Measurements from ENCODE around the gene DPP10. TPM values are rescaled to one million over a fixed set of nuclear protein-coding genes. Genes with fewer than 3 reads are reported as not detected.

Gene DPP10
- total and polyA plus RNA-seq, 10 donors = 0.02 TPM; not detected in 9

DNA sequence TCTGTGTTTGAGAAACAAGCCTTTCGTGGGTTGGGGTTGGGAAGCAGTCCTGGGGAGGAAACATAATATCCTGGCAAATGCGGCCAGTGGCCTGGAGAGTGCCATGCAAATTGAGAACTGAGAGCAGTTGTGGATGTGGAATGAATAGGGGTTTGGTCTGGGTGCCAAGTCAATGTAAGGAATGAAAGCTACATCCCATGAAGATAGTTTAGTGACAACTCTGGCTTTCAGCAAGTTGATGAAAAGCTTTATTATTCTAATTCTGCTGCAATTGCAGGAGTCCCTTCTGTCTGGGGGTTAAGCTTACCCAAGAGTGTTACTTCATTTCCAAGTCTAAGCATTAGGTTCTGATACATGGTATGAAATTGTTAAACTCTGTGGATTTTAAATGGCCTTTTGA lies 771.6 kb downstream of the DPP10 start:
- Histone ChIP-seq H3K4me3 (no peak overlapping the region), H3K27me3 (replicated peaks in 1 of 7) (no peaks in the 10 kb centered on the region), H3K36me3 (no peaks in the 10 kb centered on the region), H3K27ac (no peak overlapping the region), H3K9me3 (peaks cover 0 to 7% (median 2%) of the 10 kb centered on the region in 8 donors), H3K4me1 (no peaks in the 10 kb centered on the region)
- TF ChIP-seq POLR2AphosphoS5 (IDR thresholded peaks at IDR 0.05) (no peak), POLR2A (IDR thresholded peaks at IDR 0.05) (no peak)
- TF ChIP-seq, protein P1, sequence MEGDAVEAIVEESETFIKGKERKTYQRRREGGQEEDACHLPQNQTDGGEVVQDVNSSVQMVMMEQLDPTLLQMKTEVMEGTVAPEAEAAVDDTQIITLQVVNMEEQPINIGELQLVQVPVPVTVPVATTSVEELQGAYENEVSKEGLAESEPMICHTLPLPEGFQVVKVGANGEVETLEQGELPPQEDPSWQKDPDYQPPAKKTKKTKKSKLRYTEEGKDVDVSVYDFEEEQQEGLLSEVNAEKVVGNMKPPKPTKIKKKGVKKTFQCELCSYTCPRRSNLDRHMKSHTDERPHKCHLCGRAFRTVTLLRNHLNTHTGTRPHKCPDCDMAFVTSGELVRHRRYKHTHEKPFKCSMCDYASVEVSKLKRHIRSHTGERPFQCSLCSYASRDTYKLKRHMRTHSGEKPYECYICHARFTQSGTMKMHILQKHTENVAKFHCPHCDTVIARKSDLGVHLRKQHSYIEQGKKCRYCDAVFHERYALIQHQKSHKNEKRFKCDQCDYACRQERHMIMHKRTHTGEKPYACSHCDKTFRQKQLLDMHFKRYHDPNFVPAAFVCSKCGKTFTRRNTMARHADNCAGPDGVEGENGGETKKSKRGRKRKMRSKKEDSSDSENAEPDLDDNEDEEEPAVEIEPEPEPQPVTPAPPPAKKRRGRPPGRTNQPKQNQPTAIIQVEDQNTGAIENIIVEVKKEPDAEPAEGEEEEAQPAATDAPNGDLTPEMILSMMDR (IDR thresholded peaks at IDR 0.05 in 8 of 11, conservative IDR thresholded peaks at IDR 0.05 in 3 of 11) = no peak
- 64 to 74% (median 69%) methylated on average over 2 of the region's 2 CpGs for WGBS, 5 donors
- intact Hi-C loops (cut with DNase I; ENCODE audit: low total_unique reads) = no loop called here
- no peak for DNase-seq

DNA sequence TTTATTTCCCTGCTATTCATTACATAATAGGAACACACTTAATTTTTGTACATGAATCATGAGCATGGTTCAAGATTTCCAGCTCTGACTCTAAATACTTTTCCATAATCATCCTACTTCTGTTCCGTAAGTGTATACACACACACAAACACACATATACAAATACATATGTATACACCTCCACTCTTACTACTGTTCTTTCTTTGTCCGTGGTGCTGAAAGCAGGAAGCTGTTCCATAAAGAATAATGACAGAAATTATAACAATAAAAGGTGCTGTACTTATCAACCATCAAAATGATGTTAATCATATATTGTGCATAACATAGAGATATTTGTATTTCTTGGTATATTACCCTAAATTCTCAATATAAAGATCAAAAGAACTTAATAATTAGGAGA lies 776.9 kb downstream of the DPP10 start:
- Histone ChIP-seq H3K27ac (no peak overlapping the region), H3K9me3 (peaks cover 0 to 8% (median 0%) of the 10 kb centered on the region in 8 donors), H3K27me3 (replicated peaks in 1 of 7) (no peaks in the 10 kb centered on the region), H3K36me3 (no peaks in the 10 kb centered on the region), H3K4me1 (no peaks in the 10 kb centered on the region), H3K4me3 (no peak overlapping the region)
- WGBS, 5 donors = 81 to 90% (median 84%) methylated on average over 2 of the region's 2 CpGs
- intact Hi-C loops (cut with DNase I; ENCODE audit: low total_unique reads) = no loop called here
- TF ChIP-seq, protein P1 (IDR thresholded peaks at IDR 0.05 in 8 of 11, conservative IDR thresholded peaks at IDR 0.05 in 3 of 11) = no peak
- no peak for TF ChIP-seq POLR2AphosphoS5 (IDR thresholded peaks at IDR 0.05)
- no peak for TF ChIP-seq POLR2A (IDR thresholded peaks at IDR 0.05)
- no peak for DNase-seq

DNA sequence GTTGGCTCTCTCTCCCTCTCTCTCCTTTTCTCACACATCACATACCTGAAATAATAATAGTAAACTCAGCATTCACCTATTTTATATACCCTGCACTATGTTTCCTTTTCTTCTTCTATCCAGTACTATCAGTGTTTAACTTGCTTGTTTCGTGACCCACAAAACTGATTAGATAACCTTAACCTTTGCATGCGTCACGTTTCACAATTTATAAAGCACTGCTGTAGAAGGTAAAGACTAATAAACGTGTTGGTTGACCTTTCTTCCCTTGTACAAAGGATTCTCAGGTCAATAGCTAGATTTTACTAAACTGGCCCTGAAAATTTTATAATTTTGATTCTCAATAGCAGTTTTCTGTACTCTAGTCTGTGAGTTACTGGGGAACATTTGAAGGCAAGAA lies 791.7 kb downstream of the DPP10 start:
- Histone ChIP-seq H3K36me3 (no peaks in the 10 kb centered on the region), H3K27ac (no peak overlapping the region), H3K9me3 (peaks cover 0 to 1% (median 0%) of the 10 kb centered on the region in 8 donors), H3K4me1 (no peaks in the 10 kb centered on the region), H3K27me3 (replicated peaks in 1 of 7) (no peaks in the 10 kb centered on the region), H3K4me3 (no peak overlapping the region)
- TF ChIP-seq POLR2A (IDR thresholded peaks at IDR 0.05) (no peak), POLR2AphosphoS5 (IDR thresholded peaks at IDR 0.05) (no peak)
- TF ChIP-seq, protein P1 (IDR thresholded peaks at IDR 0.05 in 8 of 11, conservative IDR thresholded peaks at IDR 0.05 in 3 of 11) = no peak
- DNase-seq = no peak
- intact Hi-C loops (cut with DNase I; ENCODE audit: low total_unique reads) = no loop called here
- WGBS, 5 donors = 45 to 68% (median 61%) methylated on average over 4 of the region's 4 CpGs

DNA sequence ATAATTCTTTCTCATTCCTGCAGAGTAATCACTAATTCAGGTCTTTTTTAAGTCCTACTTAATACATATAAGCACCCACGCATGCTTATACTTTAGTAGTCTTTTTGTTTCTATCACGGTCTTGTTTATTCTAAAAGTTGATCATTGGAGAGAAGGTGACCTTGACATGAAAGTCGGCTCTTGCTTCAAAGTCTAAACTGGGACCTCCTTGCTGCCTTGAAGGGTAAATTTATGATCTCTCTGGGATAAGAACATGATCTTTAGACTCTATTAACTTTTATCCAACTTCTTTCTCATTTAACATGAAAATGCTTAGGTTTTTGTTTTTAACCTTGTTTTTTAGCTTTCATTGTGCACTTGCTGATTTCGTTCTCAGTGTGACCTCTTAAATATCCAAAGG lies 792.3 kb downstream of the DPP10 start:
- Histone ChIP-seq H3K36me3 (no peaks in the 10 kb centered on the region), H3K27me3 (replicated peaks in 1 of 7) (no peaks in the 10 kb centered on the region), H3K27ac (no peak overlapping the region), H3K9me3 (peaks cover 0 to 7% (median 1%) of the 10 kb centered on the region in 8 donors), H3K4me3 (no peak overlapping the region), H3K4me1 (no peaks in the 10 kb centered on the region)
- no peak for TF ChIP-seq POLR2A (IDR thresholded peaks at IDR 0.05)
- TF ChIP-seq POLR2AphosphoS5 (IDR thresholded peaks at IDR 0.05) = no peak
- TF ChIP-seq, protein P1 (IDR thresholded peaks at IDR 0.05 in 8 of 11, conservative IDR thresholded peaks at IDR 0.05 in 3 of 11) = no peak
- intact Hi-C loops (cut with DNase I; ENCODE audit: low total_unique reads) = no loop called here
- WGBS, 5 donors = 68 to 80% (median 74%) methylated on average over 4 of the region's 4 CpGs
- DNase-seq = no peak
